Heart left ventricle (tissue), 13 donors: Measurements from ENCODE around the gene PTPRN2.

ENCODE experiments used
- CTCF ChIP-seq, 12 donors: fragments of 200-600 bp; sonication (generic) in 4 of 12; IDR thresholded peaks; one replicate each; pipeline versions ENCODE4 v1.5.0 to v1.8.0; 2018 to 2022; ENCODE audit warnings: antibody characterized with exemption in 12 of 12, mild to moderate bottlenecking in 5 of 12
- POLR2A ChIP-seq, 2 donors: fragments of 450-650 bp; IDR thresholded peaks; one replicate each; pipeline ENCODE4 v1.6.1; 2017; ENCODE audit warnings: antibody characterized with exemption in 2 of 2, mild to moderate bottlenecking in 2 of 2, moderate library complexity in 2 of 2
- donor health status: ischemic (EF 13 %, LVEDD 7.1; RV severe dilation, severe dysfunction).
- donor health status: DM: no; HTN: yes; CAD: no.
- donor health status: DM: no; HTN: no; CAD: no.
- donor health status: ischemic (EF 25% LVEDD 6.9; RV normal size, moderate dysfunction).
- donor health status: ischemic (EF 25% LVEDD 5.7; RV mildly dilated, moderate dysfunction).
- donor health status: ischemic (EF 35%, LVEDD 5.7; RV mildly dilated, moderate dysfunction).
- donor health status: nonischemic (EF 11% LVEDD 7.7; RV severe dilation, severe dysfunction).
- donor health status: DM: yes; HTN: yes; CAD: no.
- donor health status: PGD.
- donor health status: ischemic (EF 29% LVEDD 5.4; RV normal size, mild dysfunction).
- donor health status: nonischemic (EF 23%, LVEDD 6.1; RV moderate dilation, normal function).

- TF ChIP-seq POLR2A (IDR thresholded peaks at IDR 0.05) (no peak), CTCF (IDR thresholded peaks at IDR 0.05) (no peak)
Observed at GRCh38 chr7:157764946-157765537, 822.6 kb downstream of the PTPRN2 start.
